Measurements from ENCODE around the gene NUP98.

NUP98 gene

GRCh38 chr11:3638513-3638912 lies 158.8 kb downstream of the NUP98 start:
- no peak for TF ChIP-seq CTCF (IDR thresholded peaks at IDR 0.05; ENCODE audit: low read depth, low read length)
- no peak for DNase-seq (ENCODE audit: extremely low read depth, low read depth)

DNA sequence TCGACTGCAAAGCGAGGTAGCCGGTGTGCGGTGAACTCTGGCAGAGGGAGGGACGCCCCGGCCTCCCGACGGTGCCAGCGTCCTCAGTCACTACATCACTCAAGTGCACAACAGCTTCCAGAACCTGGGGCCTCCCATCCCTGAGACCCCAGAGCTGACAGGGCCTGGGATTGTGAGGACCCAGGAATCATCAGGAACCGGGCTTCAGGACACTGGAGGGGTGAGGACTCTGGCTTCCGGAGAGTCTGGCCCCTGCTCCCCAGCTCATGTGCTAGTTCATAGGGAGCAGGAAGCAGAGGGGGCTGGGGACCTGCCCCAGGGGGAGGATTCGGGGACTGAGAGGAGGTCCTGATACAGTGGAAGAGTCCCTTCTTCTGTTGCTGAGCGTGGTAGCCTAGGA lies 160.2 kb downstream of the NUP98 start:
- no peak for TF ChIP-seq CTCF (IDR thresholded peaks at IDR 0.05; ENCODE audit: low read depth, low read length)
- DNase-seq (ENCODE audit: extremely low read depth, low read depth), result no peak

- no peak for DNase-seq (ENCODE audit: extremely low read depth, low read depth)
- TF ChIP-seq CTCF (IDR thresholded peaks at IDR 0.05; ENCODE audit: low read depth, low read length), result no peak
Measured at GRCh38 chr11:3635641-3636375, 161.5 kb downstream of the NUP98 start.

DNA sequence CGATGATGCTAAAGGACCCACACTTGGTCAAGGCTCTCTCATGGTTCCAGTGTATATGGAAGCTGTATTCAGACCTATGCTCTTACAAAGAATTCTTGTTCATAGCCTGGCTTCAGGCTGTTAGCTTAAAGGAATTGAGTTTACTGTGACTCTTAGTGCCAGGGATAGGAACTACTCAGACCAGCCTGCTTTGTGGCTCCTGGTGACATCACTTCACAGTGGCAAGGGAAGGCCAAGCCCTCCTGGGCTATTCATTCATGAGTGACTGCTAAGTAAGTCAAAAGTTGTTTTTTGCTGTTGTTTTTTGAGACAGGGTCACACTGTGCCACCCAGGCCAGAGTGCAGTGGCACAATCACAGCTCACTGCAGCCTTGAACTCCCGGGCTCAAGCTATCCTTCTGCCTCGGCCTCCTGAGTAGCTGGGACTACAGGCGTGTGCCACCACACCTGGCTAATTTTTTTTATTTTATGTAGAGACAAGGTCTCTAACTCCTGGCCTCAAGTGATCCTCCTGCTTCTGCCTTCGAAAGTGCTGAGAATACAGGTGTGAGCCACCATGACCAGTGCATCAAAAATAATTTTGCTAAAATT lies 165.2 kb downstream of the NUP98 start:
- DNase-seq (ENCODE audit: extremely low read depth, low read depth), result no peak

DNA sequence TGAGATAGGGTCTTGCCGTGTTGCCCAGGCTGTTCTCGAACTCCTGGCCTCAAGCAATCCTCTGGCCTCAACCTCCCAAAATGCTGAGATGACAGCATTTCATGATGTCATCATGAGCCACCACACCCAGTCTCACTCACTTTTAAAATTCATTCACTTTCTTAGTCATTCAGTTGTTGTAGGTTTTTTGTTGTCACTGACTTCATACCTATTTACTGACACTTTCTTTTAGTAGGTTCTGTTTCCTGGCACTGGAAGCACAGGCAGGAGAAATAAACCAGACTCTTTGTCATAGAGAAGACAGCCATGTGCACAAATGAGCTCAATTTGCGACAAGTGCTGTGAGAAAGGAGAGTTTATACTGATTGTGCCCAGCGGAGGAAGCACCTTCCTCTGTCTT lies 166.0 kb downstream of the NUP98 start:
- TF ChIP-seq CTCF (IDR thresholded peaks at IDR 0.05; ENCODE audit: low read depth, low read length), result no peak
- no peak for DNase-seq (ENCODE audit: extremely low read depth, low read depth)

More for the DNA sequence above, 165.2 kb downstream of the NUP98 start:
- no peak for TF ChIP-seq CTCF (IDR thresholded peaks at IDR 0.05; ENCODE audit: low read depth, low read length)

GRCh38 chr11:3627291-3627690 lies 170.1 kb downstream of the NUP98 start:
- no peak for DNase-seq (ENCODE audit: extremely low read depth, low read depth)
- no peak for TF ChIP-seq CTCF (IDR thresholded peaks at IDR 0.05; ENCODE audit: low read depth, low read length)

DNA sequence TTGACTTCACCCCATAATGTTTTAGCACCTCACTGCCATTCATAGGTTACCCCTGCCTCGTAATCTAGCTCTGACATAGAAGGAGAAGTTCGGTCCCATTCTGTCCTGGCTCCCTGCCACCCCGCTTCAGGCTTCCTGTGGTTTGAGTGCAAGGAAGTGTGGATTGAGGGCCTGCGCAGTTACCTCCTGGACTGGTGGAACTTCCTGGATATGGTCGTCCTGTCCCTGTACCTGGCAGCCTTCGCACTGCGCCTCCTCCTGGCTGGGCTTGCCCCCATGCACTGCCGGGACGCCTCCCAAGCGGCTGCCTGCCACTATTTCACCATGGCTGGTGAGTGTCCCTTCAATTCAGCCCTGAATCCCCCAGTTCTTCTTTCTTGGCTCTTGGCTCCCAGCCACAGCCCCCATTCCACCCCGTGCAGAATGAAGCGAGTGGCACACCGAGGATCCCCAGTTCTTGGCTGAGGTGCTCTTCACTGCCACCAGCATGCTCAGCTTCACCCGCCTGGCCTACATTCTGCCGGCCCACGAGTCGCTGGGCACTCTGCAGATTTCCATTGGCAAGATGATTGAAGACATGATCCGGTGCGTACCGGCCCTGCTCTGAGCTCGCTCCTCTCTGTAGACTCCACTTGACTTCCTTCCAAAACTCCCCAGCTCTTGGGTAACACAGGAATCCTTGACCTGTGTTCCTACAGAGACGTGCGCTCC lies 170.9 kb downstream of the NUP98 start:
- DNase-seq (ENCODE audit: extremely low read depth, low read depth), result no peak

More for the DNA sequence above, 170.9 kb downstream of the NUP98 start:
- no peak for TF ChIP-seq CTCF (IDR thresholded peaks at IDR 0.05; ENCODE audit: low read depth, low read length)
